SU-DHL-6 (cell line): ENCODE data around the gene UBE2E1.

ENCODE experiments used
- H2AFZ ChIP-seq: fragments of 200-600 bp; sonication (generic); 2 replicates; pipeline ENCODE4 v1.6.1; 2014; ENCODE audit warnings: low read depth, mild to moderate bottlenecking, moderate library complexity, mixed read lengths, antibody characterized with exemption, low read length; ENCODE audit not compliant: severe bottlenecking
- H3F3A ChIP-seq: fragments of 200-600 bp; shearing (Covaris generic); 2 replicates; pipeline ENCODE4 v1.6.0; 2016; ENCODE audit warnings: antibody characterized with exemption, mild to moderate bottlenecking; ENCODE audit not compliant: insufficient read depth
- H3K27ac ChIP-seq: fragments of 200-600 bp; sonication (generic); 2 replicates; pipeline ENCODE4 v1.5.1; 2016; ENCODE audit warnings: low read depth, mild to moderate bottlenecking, low read length, moderate library complexity, mixed read lengths
- H3K27me3 ChIP-seq: fragments of 200-600 bp; sonication (generic), shearing (Covaris generic); 2 replicates; pipeline ENCODE4 v1.6.0; 2014; ENCODE audit warnings: mild to moderate bottlenecking, low read length
- H3K36me3 ChIP-seq: fragments of 200-600 bp; sonication (generic); 2 replicates; pipeline ENCODE4 v1.6.1; 2014; ENCODE audit warnings: mild to moderate bottlenecking, low read length, mixed read lengths
- H3K4me2 ChIP-seq: fragments of 300-600, 200-600 bp; shearing (Covaris generic), sonication (generic); 2 replicates; pipeline ENCODE4 v1.6.0; 2014; ENCODE audit warnings: low read length, low read depth, mild to moderate bottlenecking; ENCODE audit not compliant: poor library complexity, severe bottlenecking
- H3K4me3 ChIP-seq: fragments of 200-600 bp; sonication (generic); 2 replicates; pipeline ENCODE4 v1.5.1; 2014; ENCODE audit warnings: antibody characterized with exemption, low read length, mild to moderate bottlenecking, mixed read lengths; ENCODE audit not compliant: insufficient read depth, poor library complexity, severe bottlenecking
- H3K79me2 ChIP-seq: fragments of 200-600 bp; sonication (generic); 2 replicates; pipeline ENCODE4 v1.6.1; 2014; ENCODE audit warnings: mild to moderate bottlenecking, low read length, moderate library complexity; ENCODE audit not compliant: insufficient read depth
- H3K9ac ChIP-seq: fragments of 200-600 bp; sonication (generic); 2 replicates; pipeline ENCODE4 v1.7.0; 2014; ENCODE audit warnings: mild to moderate bottlenecking, low read length
- H3K9me2 ChIP-seq: fragments of 200-600 bp; sonication (generic); replicated peaks from 2 replicates; pipeline ENCODE4 v1.6.1; 2014; ENCODE audit warnings: low read length; ENCODE audit not compliant: insufficient read depth
- H3K9me3 ChIP-seq: fragments of 200-600 bp; sonication (generic); 2 replicates; pipeline ENCODE4 v1.6.1; 2014; ENCODE audit warnings: low read length, mixed read lengths; ENCODE audit not compliant: insufficient read depth
- H4K20me1 ChIP-seq: fragments of 200-600 bp; sonication (generic); 2 replicates; pipeline ENCODE4 v1.6.1; 2014; ENCODE audit warnings: low read depth, mild to moderate bottlenecking, antibody characterized with exemption, low read length, moderate library complexity, mixed read lengths
- EZH2phosphoT487 ChIP-seq: fragments of 200-600 bp; sonication (generic), shearing (Covaris generic); conservative IDR thresholded peaks from 2 replicates; pipeline ENCODE4 v1.6.1; 2018; ENCODE audit warnings: mild to moderate bottlenecking, antibody characterized with exemption, low read length, moderate library complexity, mixed read lengths
- TF ChIP-seq, protein P1 (sequence below): fragments of 200-600 bp; sonication (generic); IDR thresholded peaks from one replicate; pipeline ENCODE4 v1.5.1; 2017; ENCODE audit warnings: antibody characterized with exemption, mild to moderate bottlenecking, low read length, moderate library complexity; ENCODE audit not compliant: insufficient read depth, poor library complexity, severe bottlenecking

UBE2E1 gene

DNA sequence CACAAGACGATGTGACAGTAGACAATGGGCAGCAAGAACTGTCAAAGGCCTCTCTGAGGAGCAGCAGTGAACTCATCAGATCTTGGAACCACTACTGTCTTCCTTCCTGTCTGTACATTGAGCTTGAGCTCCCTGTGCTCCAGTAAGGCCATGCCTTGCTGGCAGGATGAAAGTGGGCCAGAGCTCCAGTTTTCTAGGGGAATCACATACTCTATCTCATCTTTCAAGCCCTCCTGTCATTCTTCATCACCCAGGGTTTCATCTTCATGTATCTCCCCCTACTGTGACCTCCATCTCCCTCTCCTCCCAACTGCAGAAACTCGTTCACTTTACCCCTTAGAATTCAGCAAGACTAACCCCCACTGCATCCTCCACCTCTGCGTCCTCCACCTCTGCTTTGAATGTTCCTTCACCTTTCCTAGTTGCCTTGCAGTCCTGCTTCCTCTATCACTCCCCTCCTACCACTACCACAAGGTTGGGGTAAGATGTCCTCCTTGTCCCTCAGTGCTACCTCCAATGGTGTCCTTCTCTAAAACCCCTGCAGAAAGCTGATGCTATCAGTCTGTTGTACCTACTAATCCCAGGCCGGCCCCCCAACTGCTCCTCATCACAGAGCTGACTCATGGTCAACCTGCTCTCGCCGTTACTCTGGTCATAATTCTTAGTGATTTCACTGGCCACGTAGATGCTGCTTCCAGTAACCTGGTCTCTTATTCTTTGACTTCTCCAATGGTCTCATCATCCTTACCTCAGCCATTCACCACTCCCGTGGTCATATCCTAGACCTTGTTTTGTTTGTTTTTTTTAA is 88.7 kb downstream of the UBE2E1 start:
- Histone ChIP-seq H2AFZ (no peak overlapping the region), H3K27ac (no peak overlapping the region), H3K9ac (no peak overlapping the region), H3K9me2 (no peaks in the 10 kb centered on the region), H3K4me3 (no peak overlapping the region), H4K20me1 (no peaks in the 10 kb centered on the region), H3K27me3 (no peaks in the 10 kb centered on the region), H3K4me2 (no peak overlapping the region), H3F3A (no peaks in the 10 kb centered on the region), H3K79me2 (no peaks in the 10 kb centered on the region), H3K9me3 (no peaks in the 10 kb centered on the region), H3K36me3 (no peaks in the 10 kb centered on the region)
- TF ChIP-seq, protein P1, sequence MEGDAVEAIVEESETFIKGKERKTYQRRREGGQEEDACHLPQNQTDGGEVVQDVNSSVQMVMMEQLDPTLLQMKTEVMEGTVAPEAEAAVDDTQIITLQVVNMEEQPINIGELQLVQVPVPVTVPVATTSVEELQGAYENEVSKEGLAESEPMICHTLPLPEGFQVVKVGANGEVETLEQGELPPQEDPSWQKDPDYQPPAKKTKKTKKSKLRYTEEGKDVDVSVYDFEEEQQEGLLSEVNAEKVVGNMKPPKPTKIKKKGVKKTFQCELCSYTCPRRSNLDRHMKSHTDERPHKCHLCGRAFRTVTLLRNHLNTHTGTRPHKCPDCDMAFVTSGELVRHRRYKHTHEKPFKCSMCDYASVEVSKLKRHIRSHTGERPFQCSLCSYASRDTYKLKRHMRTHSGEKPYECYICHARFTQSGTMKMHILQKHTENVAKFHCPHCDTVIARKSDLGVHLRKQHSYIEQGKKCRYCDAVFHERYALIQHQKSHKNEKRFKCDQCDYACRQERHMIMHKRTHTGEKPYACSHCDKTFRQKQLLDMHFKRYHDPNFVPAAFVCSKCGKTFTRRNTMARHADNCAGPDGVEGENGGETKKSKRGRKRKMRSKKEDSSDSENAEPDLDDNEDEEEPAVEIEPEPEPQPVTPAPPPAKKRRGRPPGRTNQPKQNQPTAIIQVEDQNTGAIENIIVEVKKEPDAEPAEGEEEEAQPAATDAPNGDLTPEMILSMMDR, result no peak
- no peak for TF ChIP-seq EZH2phosphoT487

DNA sequence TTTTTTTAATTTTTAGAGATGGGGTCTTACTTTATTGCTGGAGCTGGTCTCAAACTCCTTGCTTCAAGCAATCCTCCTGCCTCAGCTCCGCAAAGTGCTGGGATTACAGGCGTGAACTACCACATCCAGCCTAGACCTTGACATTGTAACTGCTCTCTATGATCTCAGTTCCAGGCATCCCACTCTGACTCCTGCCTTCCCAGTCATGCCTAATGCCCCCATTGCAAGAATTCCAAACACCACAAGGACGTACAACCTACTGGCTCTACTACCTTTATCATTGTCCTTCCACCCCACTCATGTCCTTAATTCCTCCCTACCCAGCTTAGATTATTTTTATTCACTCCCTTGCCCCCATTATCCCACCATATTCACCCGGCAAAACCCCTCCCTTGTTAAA is 89.4 kb downstream of the UBE2E1 start:
- H3K27me3 ChIP-seq, result no peaks in the 10 kb centered on the region
- H3K36me3 ChIP-seq, result no peaks in the 10 kb centered on the region
- H3K27ac ChIP-seq, result no peak overlapping the region
- no peaks in the 10 kb centered on the region for H3K9me3 ChIP-seq
- H3K4me2 ChIP-seq, result no peak overlapping the region
- H3K79me2 ChIP-seq, result no peaks in the 10 kb centered on the region
- H3K9me2 ChIP-seq, result no peaks in the 10 kb centered on the region
- TF ChIP-seq EZH2phosphoT487, result no peak
- TF ChIP-seq, protein P1, result no peak
- H3F3A ChIP-seq, result no peaks in the 10 kb centered on the region
- no peak overlapping the region for H3K9ac ChIP-seq
- no peak overlapping the region for H2AFZ ChIP-seq
- no peaks in the 10 kb centered on the region for H4K20me1 ChIP-seq
- no peak overlapping the region for H3K4me3 ChIP-seq

DNA sequence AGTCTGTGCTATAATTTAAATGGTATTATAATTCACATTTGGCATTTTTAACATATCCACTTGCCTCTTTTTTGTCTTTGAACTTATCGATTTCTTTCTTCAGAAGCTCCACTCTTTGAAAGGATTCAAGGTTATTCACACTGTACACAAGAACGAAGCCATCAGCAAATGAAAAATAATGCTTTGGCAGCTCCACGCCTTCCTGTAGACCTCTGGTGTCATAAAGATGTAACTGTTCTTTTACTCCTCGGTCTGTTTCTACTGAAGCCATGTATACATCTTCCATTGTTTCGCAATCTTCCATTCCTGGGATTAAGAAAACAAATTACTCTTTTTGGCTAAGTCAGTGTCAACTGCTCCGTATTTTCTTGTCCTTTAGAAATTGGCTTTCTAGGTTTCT is 95.0 kb downstream of the UBE2E1 start:
- no peak for TF ChIP-seq EZH2phosphoT487
- TF ChIP-seq, protein P1, result no peak
- Histone ChIP-seq H3F3A (no peaks in the 10 kb centered on the region), H2AFZ (no peak overlapping the region), H3K4me2 (no peak overlapping the region), H3K27ac (no peak overlapping the region), H4K20me1 (no peaks in the 10 kb centered on the region), H3K79me2 (no peaks in the 10 kb centered on the region), H3K36me3 (no peaks in the 10 kb centered on the region), H3K27me3 (no peaks in the 10 kb centered on the region), H3K9me2 (no peaks in the 10 kb centered on the region), H3K4me3 (no peak overlapping the region), H3K9me3 (no peaks in the 10 kb centered on the region), H3K9ac (no peak overlapping the region)
